Activated naive CD4-positive, alpha-beta T cell treated with anti-CD3 and anti-CD28 coated beads, Interleukin-2, amount 50 U/mL, for 16 hours (primary cell): ENCODE data around the gene PPIA.
"Not testable (repeated sequence)": the region's sequence is repeated elsewhere in the genome, so short reads cannot be mapped to it uniquely, and the experiment has no call there.

Experiments
- DNase-seq: peaks from one replicate; pipeline ENCODE4 v3.0.0-alpha.2; 2020

PPIA gene

GRCh38 chr7:44764665-44765578, 31.6 kb upstream of the PPIA start:
- no peak for DNase-seq

- no peak for DNase-seq
Measured at GRCh38 chr7:44765579-44766415, 30.7 kb upstream of the PPIA start.

DNA sequence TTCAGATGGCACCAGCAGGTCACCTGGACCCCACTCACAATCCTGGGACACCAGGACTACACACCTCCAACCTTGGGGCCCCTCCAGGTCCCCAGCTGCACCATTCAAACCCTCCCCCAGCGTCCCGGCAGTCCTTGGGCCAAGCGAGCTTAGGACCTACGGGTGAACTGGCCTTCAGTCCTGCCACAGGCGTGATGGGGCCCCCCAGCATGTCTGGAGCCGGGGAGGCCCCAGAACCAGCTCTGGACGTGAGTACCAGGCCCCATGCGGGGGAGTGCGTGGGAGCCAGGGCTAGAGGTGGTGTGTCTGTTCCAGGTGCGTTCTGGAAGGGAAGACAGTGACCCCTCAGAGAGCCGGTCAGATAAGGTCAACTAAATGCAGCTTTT, 30.1 kb upstream of the PPIA start:
- DNase-seq, result no peak

GRCh38 chr7:44767134-44767911, 29.2 kb upstream of the PPIA start:
- DNase-seq, result no peak

GRCh38 chr7:44767912-44768627, 28.4 kb upstream of the PPIA start:
- no peak for DNase-seq

DNA sequence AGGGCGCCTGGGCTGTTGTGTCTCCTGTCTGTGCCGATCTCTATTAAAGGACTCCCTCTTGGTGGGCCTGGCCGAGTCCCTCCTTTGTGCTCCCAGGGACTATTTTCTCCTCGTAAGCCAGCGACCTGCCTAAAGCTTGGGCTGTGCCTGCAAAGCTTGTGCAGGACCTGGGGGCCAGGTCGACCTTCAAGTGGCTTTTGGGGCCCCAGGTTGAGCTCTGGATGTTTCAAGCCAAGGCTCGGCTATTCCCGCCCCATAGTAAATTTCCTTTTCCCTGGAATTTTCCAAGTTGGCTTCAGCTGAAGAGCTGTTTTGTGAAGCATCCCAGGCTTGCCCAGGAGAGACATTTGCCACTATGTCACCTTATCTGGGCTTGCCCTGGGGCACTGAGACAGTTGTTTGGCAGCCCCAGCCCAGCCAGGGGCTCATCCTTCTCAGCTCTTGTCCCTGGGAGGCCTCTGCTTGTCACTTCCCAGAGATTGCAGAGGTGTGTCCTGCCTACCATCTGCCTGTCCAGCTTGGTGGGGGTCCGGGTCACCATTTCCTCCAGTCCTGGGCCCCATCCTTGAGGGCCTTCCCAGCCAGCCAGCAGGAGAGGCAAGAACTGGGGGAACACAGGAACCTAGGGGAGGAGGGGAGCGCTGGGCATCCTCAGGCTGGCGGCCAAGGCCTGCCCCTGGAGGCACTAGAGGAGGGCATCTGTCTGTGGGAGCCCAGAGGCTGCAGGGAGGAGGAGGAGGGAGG, 27.7 kb upstream of the PPIA start:
- DNase-seq, result no peak

- no peak for DNase-seq
Measured at GRCh38 chr7:44769376-44769775, 27.1 kb upstream of the PPIA start.

DNA sequence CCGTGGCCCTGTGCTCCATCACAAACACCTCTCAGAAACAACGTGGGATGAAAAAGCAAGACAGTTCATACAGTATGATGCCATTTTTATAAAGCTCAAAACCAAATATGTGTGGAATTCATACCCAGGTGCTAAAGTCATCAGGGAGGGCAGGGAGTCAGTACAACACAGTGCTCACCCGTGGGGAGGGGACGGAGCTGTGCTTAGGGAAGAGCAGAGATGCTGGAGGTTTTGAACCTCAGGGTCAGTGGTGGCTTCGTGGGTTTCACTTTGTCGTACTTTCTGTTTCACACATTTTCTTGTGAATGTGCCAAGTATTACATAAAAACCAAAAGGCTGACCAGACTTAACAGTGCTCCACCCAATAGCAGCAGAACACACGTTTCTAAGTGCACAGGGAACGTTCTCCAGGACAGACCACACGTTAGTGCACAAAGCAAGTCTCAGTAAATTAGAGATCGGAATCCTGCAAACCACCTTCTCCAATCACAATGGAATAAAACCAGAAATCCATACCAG, 26.6 kb upstream of the PPIA start:
- no peak for DNase-seq

GRCh38 chr7:44771358-44771757, 25.1 kb upstream of the PPIA start:
- no peak for DNase-seq

GRCh38 chr7:44772440-44772839, 24.0 kb upstream of the PPIA start:
- no peak for DNase-seq

DNA sequence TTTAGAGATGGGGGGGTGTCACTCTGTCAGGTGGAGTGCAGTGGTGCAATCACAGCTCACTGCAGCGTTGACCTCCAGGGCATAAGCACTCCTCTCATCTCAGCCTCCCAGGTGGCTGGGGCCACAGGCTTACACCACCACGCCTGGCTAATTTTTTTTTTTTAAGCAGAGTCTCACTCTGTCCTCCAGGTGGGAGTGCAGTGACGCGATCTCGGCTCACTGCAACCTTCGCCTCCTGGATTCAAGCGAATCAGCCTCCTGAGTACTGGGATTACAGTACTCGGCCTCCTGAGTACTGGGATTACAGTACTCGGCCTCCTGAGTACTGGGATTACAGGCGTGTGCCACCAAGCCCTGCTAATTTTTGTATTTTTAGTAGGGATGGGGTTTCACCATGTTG, 23.6 kb upstream of the PPIA start:
- DNase-seq, result no peak

- not testable (repeated sequence) for DNase-seq
Measured at GRCh38 chr7:44774486-44774885, 22.0 kb upstream of the PPIA start.

DNA sequence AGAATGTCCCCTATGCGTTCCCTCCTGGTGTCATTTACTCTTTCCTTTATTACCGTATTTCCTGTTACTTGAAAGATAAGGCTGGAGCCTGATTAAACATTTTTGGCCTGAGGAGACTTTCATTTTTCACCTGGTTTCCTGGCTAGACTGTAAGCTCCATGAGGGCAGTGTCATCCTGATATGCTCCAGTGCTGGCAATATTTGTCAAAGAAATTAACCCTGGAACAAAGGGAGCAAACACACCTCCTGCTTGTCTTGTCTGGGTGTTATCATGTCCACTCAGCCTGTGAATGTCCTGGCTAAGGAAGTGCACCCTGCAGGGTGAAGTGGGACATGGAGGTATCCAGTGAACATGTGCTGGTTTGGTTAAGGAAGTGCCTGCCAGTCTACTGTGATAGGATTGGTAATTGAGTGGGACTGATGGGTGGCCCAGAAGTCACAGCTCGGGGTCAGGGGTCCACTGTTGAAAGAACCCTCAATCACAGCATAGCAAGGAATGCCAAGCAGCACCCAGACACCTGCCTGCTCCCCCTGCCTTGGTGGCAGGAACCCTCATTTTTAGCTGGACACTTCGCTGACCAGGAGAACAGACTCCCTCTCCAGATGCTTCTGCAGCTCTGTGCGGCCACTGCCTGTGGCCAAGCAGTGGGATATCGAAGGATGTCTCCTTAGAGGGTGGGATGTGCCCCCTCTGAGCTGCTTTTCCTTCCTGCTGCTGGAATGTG, 20.9 kb upstream of the PPIA start:
- DNase-seq, result no peak

DNA sequence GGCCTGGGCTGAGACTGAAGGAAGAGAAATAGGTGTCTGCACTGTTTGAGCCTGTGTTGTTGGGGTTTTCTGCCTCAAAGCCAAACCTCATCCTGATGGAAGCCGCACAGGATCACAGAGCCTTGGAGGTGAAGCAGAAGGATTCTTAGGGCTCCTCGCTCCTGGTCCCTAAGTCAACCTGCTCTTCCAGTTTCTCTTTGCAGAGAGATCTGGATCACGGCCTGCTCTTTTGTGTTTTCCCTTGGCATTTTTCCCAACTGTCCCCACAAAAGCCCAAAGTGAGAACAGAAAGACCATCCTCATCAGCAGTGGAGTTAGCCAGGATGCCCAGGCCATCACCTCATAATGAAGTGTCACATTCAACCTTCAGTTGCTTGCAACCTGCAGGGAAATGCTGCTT, 20.3 kb upstream of the PPIA start:
- no peak for DNase-seq

GRCh38 chr7:44782460-44782859, 14.0 kb upstream of the PPIA start:
- no peak for DNase-seq

DNA sequence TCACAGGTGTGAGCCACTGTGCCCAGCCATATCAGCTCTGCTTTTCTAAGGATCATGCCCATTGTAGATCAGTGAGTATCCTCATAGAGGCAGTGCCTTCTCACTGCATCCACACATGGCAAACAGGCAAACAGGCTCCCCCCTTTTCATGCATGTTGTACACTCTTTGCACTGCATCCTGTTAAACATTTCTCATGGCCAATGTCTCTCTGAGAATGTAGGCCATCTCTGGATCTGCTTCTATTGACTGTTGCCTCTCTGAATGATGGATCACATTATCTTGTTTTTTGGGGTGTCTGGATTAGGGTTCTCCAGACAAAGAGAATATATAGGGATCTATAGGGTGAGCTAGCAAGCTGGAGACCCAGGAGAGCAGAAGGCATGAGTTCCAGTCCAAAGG, 13.1 kb upstream of the PPIA start:
- DNase-seq, result no peak

GRCh38 chr7:44784364-44784763, 12.1 kb upstream of the PPIA start:
- DNase-seq, result no peak

DNA sequence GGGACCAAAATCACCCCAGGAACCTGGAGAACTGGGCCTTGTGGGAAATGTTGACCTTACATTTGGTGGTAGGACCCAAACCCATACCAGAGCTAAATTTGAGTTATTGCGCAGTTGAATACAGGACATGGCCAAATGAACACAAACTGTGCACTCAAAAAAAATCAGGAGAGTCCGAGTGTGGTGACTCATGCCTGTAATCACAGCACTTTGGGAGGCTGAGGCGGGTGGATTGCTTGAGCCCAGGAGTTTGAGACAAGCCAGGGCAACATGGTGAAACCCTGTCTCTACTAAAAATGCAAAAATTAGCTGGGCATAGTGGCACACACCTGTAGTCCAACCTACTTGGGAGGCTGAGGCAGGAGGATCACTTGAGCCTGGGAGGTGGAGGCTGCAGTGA, 11.3 kb upstream of the PPIA start:
- DNase-seq, result not testable (repeated sequence)

- DNase-seq, result no peak
Measured at GRCh38 chr7:44787041-44787440, 9.4 kb upstream of the PPIA start.

- DNase-seq, result no peak
Measured at GRCh38 chr7:44787762-44788161, 8.7 kb upstream of the PPIA start.

DNA sequence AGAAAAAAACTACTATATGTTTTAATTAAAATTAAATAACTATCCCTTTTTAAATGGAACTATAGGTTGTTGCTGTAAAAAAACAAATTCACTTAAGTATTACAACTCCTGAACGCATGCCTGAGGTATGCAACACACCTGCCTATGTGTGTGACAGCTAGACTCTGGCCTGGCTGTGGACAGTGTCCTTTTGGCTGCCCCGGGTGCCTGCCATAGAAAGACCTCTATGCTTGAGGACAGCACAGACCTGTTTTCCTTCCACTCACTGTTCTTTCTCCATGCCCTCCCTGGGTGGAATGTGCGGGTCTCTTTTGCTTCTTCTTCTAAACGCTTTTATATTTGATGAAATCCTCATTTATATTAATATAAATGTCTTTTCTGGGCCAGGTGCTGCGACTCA, 6.5 kb upstream of the PPIA start:
- DNase-seq, result no peak
